Adipocyte (in vitro differentiated cells): ENCODE results near the gene SNRNP200.

Experiments
- DNase-seq: peaks from one replicate; pipeline ENCODE4 v3.0.0-alpha.2; 2015; ENCODE audit warnings: low read depth
- H3K27me3 ChIP-seq: replicated peaks from 2 replicates; pipeline ENCODE4 v1.7.0; 2013; ENCODE audit warnings: mild to moderate bottlenecking, low read length, moderate library complexity; ENCODE audit not compliant: control insufficient read depth, insufficient read depth
- H3K36me3 ChIP-seq: 2 replicates; pipeline ENCODE4 v1.7.0; 2013; ENCODE audit warnings: low read length, mild to moderate bottlenecking, moderate library complexity; ENCODE audit not compliant: control insufficient read depth, insufficient read depth, severe bottlenecking
- H3K4me1 ChIP-seq: 2 replicates; pipeline ENCODE4 v1.7.0; 2013; ENCODE audit warnings: mild to moderate bottlenecking, low read length, moderate library complexity; ENCODE audit not compliant: control insufficient read depth, insufficient read depth
- H3K4me3 ChIP-seq: 2 replicates; pipeline ENCODE4 v1.7.0; 2013; ENCODE audit warnings: mild to moderate bottlenecking, low read length, moderate library complexity
- H3K9ac ChIP-seq: 2 replicates; pipeline ENCODE4 v1.7.0; 2013; ENCODE audit warnings: mild to moderate bottlenecking, low read length, moderate library complexity
- H3K9me3 ChIP-seq: 2 replicates; pipeline ENCODE4 v1.7.0; 2013; ENCODE audit warnings: mild to moderate bottlenecking, low read length, moderate library complexity; ENCODE audit not compliant: control insufficient read depth

Gene SNRNP200

DNA sequence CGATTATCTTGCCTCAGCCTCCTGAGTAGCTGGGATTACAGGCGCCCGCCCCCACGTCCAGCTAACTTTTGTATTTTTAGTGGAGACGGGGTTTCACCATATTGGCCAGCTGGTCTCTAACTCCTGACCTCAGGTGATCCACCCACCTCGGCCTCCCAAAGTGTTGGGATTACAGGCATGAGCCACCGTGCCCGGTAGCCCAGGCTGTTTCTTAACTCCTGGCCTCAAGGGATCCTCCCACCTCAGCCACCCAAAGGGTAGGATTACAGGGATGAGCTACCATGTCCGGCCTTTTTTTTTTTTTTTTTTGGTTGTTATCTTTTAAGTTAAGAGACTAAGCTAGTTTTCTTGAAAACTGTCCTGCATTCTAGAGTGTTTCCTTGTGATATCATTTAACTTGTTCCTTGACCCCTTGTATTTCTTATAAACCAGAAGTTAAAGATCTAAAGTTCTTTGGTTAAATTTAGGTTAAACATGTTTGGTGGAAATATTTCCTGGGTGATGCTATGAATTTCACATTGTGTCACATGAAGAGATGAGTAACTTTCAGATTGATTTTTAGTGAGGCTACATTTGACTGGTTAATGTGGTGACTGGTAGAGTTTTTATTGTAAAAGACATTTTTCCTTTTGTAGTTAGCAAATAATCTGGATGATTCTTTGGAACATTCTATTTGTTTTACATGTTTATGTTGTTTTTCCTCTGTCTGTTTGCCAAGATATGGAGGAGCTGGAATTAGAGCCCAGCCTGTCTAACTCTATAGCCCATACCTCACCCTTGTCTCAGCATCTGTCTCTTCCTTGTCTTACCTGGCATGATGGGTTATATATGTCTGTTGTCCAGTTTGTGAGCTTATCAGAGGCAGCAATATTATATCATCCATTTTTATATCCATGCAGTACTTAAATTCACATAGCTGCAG is 35.4 kb upstream of the SNRNP200 start:
- H3K36me3 ChIP-seq, result no peaks in the 10 kb centered on the region
- H3K4me1 ChIP-seq, result peaks cover 5% of the 10 kb centered on the region
- H3K9me3 ChIP-seq, result no peaks in the 10 kb centered on the region
- no peaks in the 10 kb centered on the region for H3K27me3 ChIP-seq
- DNase-seq, result no peak
- no peak overlapping the region for H3K4me3 ChIP-seq
- H3K9ac ChIP-seq, result no peak overlapping the region

DNA sequence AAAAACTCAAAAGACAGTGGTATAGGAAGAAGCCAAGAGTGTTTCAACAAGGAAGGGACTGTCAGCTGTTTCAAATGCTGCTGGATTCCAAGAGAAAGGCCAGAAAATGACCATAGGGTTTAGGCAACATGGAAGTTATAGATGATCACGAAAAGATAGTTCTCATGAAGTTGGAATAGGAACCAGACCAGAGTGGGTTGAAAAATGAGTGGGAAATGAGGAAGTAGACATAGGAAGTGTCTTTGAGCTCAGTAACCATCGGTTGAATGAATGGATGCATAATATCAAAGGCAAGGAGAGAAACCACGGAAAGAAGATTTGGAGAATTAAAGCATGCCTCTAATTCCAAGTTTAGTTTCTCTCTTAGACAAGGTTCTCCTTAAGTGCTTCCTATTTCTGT is 31.5 kb upstream of the SNRNP200 start:
- no peak for DNase-seq
- Histone ChIP-seq H3K9ac (no peak overlapping the region), H3K4me1 (peaks cover 11% of the 10 kb centered on the region), H3K4me3 (no peak overlapping the region), H3K27me3 (no peaks in the 10 kb centered on the region), H3K9me3 (no peaks in the 10 kb centered on the region), H3K36me3 (no peaks in the 10 kb centered on the region)

DNA sequence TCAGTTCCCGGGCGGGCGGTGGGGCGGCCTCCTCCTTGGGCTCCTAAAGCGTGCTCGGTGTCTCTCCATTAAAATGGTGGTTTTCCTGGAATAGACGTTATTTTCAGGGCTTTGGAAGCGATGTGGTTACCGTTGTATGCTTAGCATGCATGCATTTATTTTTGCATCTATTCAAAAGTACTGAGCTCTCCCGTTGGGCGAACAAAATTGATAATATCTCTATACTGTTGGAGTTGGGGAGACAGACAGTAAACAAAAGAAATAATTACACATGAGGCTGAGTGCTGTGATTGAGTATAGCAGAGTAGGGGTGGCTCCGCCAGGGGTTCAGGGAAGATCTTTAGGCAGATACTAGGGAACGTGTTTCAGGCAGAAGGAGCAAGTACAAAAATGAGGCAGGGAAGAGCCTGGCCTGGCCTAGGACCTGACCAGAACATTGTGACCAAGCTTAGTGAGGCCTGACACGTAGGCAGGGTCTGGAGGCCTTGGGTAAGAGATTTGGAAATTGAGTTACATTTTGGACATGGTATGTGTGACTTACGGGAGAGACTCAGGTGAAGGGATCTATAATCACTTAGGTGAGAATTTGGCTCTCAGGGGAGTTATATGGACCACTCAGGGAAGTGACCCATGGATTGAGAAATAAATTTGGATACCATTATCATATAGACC is 30.9 kb upstream of the SNRNP200 start:
- no peaks in the 10 kb centered on the region for H3K9me3 ChIP-seq
- peak overlapping the region; percentile 84 for H3K9ac ChIP-seq
- H3K27me3 ChIP-seq, result no peaks in the 10 kb centered on the region
- H3K4me3 ChIP-seq, result peak overlapping the region; percentile 92
- no peaks in the 10 kb centered on the region for H3K36me3 ChIP-seq
- no peak for DNase-seq
- H3K4me1 ChIP-seq, result peaks cover 14% of the 10 kb centered on the region

DNA sequence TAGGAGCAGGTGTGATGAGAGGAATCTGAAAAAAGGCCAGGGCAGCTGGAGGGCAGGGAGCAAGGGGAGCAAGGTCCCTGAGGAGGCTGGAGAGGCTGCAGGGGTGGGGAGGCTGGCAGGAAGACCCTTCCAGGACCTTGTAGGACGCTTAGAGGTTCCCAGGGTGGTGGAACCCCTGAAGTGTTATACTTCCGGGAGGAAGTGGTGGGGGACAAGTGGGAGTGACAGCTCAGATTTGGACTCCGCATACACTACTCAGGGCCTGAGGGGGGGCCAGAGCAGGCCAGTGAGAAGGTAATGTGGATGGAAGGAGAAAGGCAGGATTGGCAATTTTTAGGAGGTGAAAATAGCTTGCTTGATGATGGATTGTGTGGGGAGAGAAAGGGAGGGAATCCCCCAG is 28.4 kb upstream of the SNRNP200 start:
- no peak overlapping the region for H3K9ac ChIP-seq
- no peaks in the 10 kb centered on the region for H3K36me3 ChIP-seq
- no peak for DNase-seq
- H3K4me3 ChIP-seq, result no peak overlapping the region
- H3K9me3 ChIP-seq, result no peaks in the 10 kb centered on the region
- no peaks in the 10 kb centered on the region for H3K27me3 ChIP-seq
- H3K4me1 ChIP-seq, result peaks cover 34% of the 10 kb centered on the region

DNA sequence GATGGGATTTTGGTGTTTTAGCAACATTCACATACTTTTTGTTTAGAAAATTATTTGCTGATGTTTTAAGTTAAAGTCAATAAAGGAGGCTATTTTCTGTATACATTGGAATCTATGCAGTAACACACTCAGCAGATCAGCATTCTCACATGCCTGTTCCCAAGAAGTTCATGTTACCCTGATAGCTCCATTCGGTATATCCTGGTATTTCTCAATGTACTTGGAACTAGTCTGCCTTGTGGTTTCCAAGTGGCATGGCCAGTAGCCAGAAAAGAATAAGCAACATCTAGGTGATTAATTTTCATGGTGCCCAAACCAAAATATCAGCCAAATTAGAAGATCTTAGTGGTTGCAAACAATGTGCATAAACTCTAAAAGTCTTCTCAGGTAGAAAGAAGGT is 25.1 kb upstream of the SNRNP200 start:
- DNase-seq, result peak; percentile 87
- H3K27me3 ChIP-seq, result peaks cover 8% of the 10 kb centered on the region
- no peak overlapping the region for H3K4me3 ChIP-seq
- no peaks in the 10 kb centered on the region for H3K9me3 ChIP-seq
- H3K9ac ChIP-seq, result no peak overlapping the region
- no peaks in the 10 kb centered on the region for H3K36me3 ChIP-seq
- H3K4me1 ChIP-seq, result peaks cover 34% of the 10 kb centered on the region

DNA sequence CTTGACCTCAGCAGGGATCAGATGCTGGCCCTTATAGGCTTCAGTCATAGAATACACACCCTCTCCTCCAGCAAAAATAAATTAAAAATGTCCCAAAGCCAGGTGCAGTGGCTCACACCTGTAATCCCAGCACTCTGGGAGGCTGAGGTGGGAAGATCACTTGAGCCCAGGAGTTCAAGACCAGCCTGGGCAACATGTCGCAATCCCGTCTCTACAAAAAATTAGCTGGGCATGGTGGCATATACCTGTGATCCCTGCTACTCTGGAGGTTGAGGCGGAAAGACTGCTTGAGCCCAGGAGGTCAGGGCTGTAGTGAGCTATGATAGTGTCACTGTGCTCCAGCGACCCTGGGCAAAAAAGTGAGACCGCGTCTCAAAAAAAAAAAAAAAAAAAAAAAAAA is 24.5 kb upstream of the SNRNP200 start:
- Histone ChIP-seq H3K27me3 (peaks cover 9% of the 10 kb centered on the region), H3K9ac (no peak overlapping the region), H3K36me3 (no peaks in the 10 kb centered on the region), H3K4me1 (peaks cover 33% of the 10 kb centered on the region), H3K9me3 (no peaks in the 10 kb centered on the region), H3K4me3 (no peak overlapping the region)
- DNase-seq, result no peak

DNA sequence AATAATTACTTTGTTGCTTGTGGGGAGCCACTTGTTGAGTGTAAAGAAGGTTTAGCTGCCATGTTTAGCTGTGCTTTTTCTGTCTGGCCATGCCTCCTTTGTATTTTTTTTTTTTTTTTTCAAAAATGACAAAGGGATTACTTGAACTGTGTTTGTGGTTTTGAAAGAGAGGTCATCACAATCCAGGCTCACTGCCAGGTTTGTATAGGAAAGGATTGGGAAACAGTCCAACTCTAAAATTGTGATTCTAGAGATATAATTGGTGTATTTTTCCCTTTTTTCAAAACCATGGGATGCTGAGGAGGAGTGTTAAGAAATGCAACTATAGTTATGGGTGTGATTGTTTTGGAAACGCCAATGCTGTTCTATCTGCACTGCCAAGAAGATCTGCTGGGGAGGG is 24.1 kb upstream of the SNRNP200 start:
- H3K36me3 ChIP-seq, result no peaks in the 10 kb centered on the region
- H3K4me1 ChIP-seq, result peaks cover 29% of the 10 kb centered on the region
- H3K9ac ChIP-seq, result no peak overlapping the region
- H3K9me3 ChIP-seq, result no peaks in the 10 kb centered on the region
- peak; percentile 81 for DNase-seq
- H3K27me3 ChIP-seq, result peaks cover 9% of the 10 kb centered on the region
- no peak overlapping the region for H3K4me3 ChIP-seq

DNA sequence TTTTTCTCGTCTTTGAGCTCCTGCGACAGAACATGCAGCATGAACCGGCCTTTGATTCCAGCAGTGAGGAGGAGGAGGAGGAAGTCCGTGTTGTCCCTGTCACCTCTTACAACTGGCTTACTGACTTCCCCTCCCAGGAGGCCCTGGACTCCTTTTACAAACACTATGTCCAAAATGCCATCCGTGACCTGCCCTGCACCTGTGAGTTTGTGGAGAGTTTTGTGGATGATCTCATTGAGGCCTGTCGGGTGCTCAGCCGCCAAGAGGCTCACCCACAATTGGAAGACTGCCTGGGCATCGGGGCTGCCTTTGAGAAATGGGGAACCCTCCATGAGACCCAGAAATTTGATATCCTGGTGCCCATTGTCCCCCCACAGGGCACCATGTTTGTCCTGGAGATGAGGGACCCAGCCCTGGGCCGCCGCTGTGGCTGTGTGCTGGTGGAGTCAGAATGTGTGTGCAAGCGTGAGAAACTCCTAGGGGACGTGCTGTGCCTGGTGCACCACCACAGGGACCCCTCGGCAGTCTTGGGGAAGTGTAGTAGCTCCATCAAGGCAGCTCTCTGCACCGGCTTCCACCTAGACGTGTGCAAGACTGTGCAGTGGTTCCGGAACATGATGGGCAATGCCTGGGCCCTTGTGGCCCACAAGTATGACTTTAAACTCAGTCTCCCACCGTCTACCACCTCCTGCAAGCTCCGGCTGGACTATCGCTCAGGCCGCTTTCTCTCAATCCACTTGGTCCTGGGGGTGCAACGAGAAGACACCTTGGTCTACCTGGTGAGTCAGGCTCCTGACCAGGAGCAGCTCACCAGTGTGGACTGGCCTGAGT is 21.9 kb upstream of the SNRNP200 start:
- H3K9me3 ChIP-seq, result no peaks in the 10 kb centered on the region
- H3K27me3 ChIP-seq, result peaks cover 20% of the 10 kb centered on the region
- no peak overlapping the region for H3K4me3 ChIP-seq
- H3K9ac ChIP-seq, result no peak overlapping the region
- peaks cover 28% of the 10 kb centered on the region for H3K4me1 ChIP-seq
- no peaks in the 10 kb centered on the region for H3K36me3 ChIP-seq
- no peak for DNase-seq

DNA sequence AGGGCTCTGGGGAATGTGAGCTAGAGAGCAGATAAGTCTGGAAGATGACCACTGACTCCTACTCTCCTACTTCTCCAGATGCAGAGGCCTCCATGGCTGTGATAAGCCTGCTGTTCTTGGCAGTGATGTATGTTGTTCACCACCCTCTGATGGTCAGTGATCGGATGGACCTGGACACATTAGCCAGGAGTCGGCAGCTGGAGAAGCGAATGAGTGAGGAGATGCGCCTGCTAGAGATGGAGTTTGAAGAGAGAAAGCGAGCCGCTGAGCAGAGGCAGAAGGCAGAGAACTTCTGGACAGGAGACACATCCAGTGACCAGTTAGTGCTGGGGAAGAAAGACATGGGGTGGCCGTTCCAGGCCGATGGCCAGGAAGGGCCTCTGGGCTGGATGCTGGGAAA is 21.2 kb upstream of the SNRNP200 start:
- DNase-seq, result no peak
- Histone ChIP-seq H3K4me3 (no peak overlapping the region), H3K4me1 (peaks cover 31% of the 10 kb centered on the region), H3K27me3 (peaks cover 24% of the 10 kb centered on the region), H3K36me3 (no peaks in the 10 kb centered on the region), H3K9ac (no peak overlapping the region), H3K9me3 (no peaks in the 10 kb centered on the region)

DNA sequence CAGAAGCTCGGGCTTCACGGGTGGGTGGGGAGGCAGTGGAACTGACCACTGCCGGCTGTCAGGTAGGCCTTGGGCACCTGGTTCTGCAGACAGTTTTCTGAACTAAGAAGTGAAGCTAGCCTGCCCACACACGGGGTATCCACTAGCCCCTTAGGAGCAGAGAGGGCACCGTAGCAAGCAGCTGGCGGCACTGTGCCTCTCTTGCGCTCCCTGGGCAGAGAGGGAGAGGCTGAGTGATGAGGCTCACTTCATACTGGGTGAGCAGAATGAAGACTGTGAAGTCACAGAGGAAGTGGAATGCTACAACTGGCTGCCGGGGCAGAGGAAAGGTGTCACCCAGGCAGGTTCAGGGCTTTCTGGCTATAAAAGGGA is 20.5 kb upstream of the SNRNP200 start:
- no peaks in the 10 kb centered on the region for H3K9me3 ChIP-seq
- H3K9ac ChIP-seq, result no peak overlapping the region
- H3K4me1 ChIP-seq, result peaks cover 31% of the 10 kb centered on the region
- DNase-seq, result no peak
- H3K27me3 ChIP-seq, result peaks cover 24% of the 10 kb centered on the region
- H3K4me3 ChIP-seq, result peak overlapping the region; percentile 71
- H3K36me3 ChIP-seq, result no peaks in the 10 kb centered on the region
